Activated B cell treated with CpG ODN at 0.5 μM for 24 hours (primary cell): Measurements from ENCODE around the gene PCNX3. TPM values are rescaled to one million over a fixed set of nuclear protein-coding genes. Genes with fewer than 3 reads are reported as not detected.

Experiments used
- ATAC-seq: fragments of 200-7000 bp; cut with Tn5 transposase; one replicate; pipeline ENCODE4 v1.10.0; 2021; ENCODE audit warnings: low read depth, mild to moderate bottlenecking, moderate library complexity
- CTCF ChIA-PET: fragments of 350-600 bp; sonication (Branson Sonifier 250); formaldehyde crosslinking; loops from one replicate; lab custom pipeline; 2021; ENCODE audit warnings: antibody characterized with exemption; lab: Charles Lee
- POLR2A ChIA-PET: fragments of 350-600 bp; sonication (Branson Sonifier 250); formaldehyde crosslinking; loops from one replicate; lab custom pipeline; 2021; ENCODE audit warnings: antibody characterized with exemption; lab: Charles Lee
- DNase-seq: peaks from one replicate; pipeline ENCODE4 v3.0.0; 2022
- H3K27ac Mint-ChIP-seq: one replicate; pipeline ENCODE4 v1.8.0; 2020; ENCODE audit warnings: mixed read lengths
- H3K27me3 Mint-ChIP-seq: one replicate; pipeline ENCODE4 v1.8.0; 2021; ENCODE audit warnings: mixed read lengths
- H3K36me3 Mint-ChIP-seq: one replicate; pipeline ENCODE4 v1.8.0; 2021; ENCODE audit warnings: low read depth, mixed read lengths
- H3K4me1 Mint-ChIP-seq: one replicate; pipeline ENCODE4 v1.8.0; 2021; ENCODE audit warnings: mixed read lengths
- H3K4me3 Mint-ChIP-seq: one replicate; pipeline ENCODE4 v1.8.0; 2020; ENCODE audit warnings: mild to moderate bottlenecking, mixed read lengths
- H3K9me3 Mint-ChIP-seq: one replicate; pipeline ENCODE4 v1.8.0; 2020; ENCODE audit warnings: mixed read lengths
- intact Hi-C: fragments of 100-400 bp; cut with micrococcal nuclease; formaldehyde crosslinking; loops from one replicate; pipeline ENCODE4 v1.15.1; 2024
- total RNA-seq: library from RNA; stranded (reverse); gene quantifications from 2 replicates; pipeline ENCODE4 v1.2.3, GENCODE V29; 2022
- TF ChIP-seq, protein P1 (sequence below): fragments of 200-600 bp; IDR thresholded peaks from one replicate; pipeline ENCODE4 v1.8.0; 2022; ENCODE audit warnings: antibody characterized with exemption, mild to moderate bottlenecking

Gene PCNX3
- total RNA-seq, 1 donor from 2014 or later, result 51.4 TPM

GRCh38 chr11:65662247-65662798, 46.7 kb downstream of the PCNX3 start:
- Mint-ChIP-seq H3K9me3 (no peaks in the 10 kb centered on the region), H3K27ac (peak overlapping the region; percentile 74), H3K36me3 (peaks cover 39% of the 10 kb centered on the region), H3K4me1 (peaks cover 35% of the 10 kb centered on the region), H3K4me3 (peak overlapping the region; percentile 86), H3K27me3 (no peaks in the 10 kb centered on the region)
- DNase-seq (no peak), ATAC-seq (peak; percentile 13)
- ChIA-PET CTCF (interaction anchor here (1.3 to 1.4 kb wide), 4 partner anchors 24 to 227 kb away, joined by 3 to 7 read pairs (median 4); partner anchors contain the start of genes PCNX3 and SIPA1), POLR2A (interaction anchor here (0.6 to 19.4 kb wide), 23 partner anchors 9 to 739 kb away, joined by 3 to 617 read pairs (median 4); partner anchors contain the start of genes BANF1, CCDC85B, CFL1 and KAT5)
- TF ChIP-seq, protein P1, sequence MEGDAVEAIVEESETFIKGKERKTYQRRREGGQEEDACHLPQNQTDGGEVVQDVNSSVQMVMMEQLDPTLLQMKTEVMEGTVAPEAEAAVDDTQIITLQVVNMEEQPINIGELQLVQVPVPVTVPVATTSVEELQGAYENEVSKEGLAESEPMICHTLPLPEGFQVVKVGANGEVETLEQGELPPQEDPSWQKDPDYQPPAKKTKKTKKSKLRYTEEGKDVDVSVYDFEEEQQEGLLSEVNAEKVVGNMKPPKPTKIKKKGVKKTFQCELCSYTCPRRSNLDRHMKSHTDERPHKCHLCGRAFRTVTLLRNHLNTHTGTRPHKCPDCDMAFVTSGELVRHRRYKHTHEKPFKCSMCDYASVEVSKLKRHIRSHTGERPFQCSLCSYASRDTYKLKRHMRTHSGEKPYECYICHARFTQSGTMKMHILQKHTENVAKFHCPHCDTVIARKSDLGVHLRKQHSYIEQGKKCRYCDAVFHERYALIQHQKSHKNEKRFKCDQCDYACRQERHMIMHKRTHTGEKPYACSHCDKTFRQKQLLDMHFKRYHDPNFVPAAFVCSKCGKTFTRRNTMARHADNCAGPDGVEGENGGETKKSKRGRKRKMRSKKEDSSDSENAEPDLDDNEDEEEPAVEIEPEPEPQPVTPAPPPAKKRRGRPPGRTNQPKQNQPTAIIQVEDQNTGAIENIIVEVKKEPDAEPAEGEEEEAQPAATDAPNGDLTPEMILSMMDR, result no peak
- intact Hi-C loops, result loop anchor here (2.0 to 5.0 kb wide), 3 partner anchors 50 to 340 kb away; partner anchors contain the start of genes BANF1, CFL1, EIF1AD and KAT5

GRCh38 chr11:65662799-65663638, 47.4 kb downstream of the PCNX3 start, which contains the start of gene RELA:
Gene RELA, minus strand, starts transcription at chr11:65662916. Its CDS starts 84 bp downstream, at chr11:65662832.
- Mint-ChIP-seq H3K27me3 (no peaks in the 10 kb centered on the region), H3K4me3 (peak within 1 kb of the TSS; percentile 87), H3K4me1 (peaks cover 35% of the 10 kb centered on the region), H3K36me3 (peaks cover 32% of the 10 kb centered on the region), H3K9me3 (no peaks in the 10 kb centered on the region), H3K27ac (peak within 1 kb of the TSS; percentile 93)
- TF ChIP-seq, protein P1, result no peak
- ChIA-PET POLR2A (interaction anchor here (0.5 to 19.4 kb wide), 33 partner anchors 9 to 1690 kb away, joined by 3 to 617 read pairs (median 4); partner anchors contain the start of genes BANF1, CCDC85B, CFL1 and FIBP), CTCF (interaction anchor here (0.7 to 1.4 kb wide), 6 partner anchors 25 to 227 kb away, joined by 3 to 7 read pairs (median 4); partner anchors contain the start of genes PCNX3 and SIPA1)
- DNase-seq, result peak; percentile 91
- ATAC-seq, result peak; percentile 87
- intact Hi-C loops, result loop anchor here (1.0 to 5.0 kb wide), 8 partner anchors 11 to 339 kb away; partner anchors contain the start of genes BANF1, C11orf68, CFL1 and DRAP1

GRCh38 chr11:65663639-65664200, 48.1 kb downstream of the PCNX3 start:
- H3K27me3 Mint-ChIP-seq, result no peaks in the 10 kb centered on the region
- DNase-seq (no peak), ATAC-seq (peak; percentile 10)
- peaks cover 32% of the 10 kb centered on the region for H3K4me1 Mint-ChIP-seq
- CTCF ChIA-PET, result interaction anchor here (0.7 to 1.4 kb wide), 6 partner anchors 25 to 226 kb away, joined by 3 to 7 read pairs (median 4); partner anchors contain the start of genes PCNX3 and SIPA1
- peak overlapping the region; percentile 93 for H3K27ac Mint-ChIP-seq
- TF ChIP-seq, protein P1, result no peak
- H3K36me3 Mint-ChIP-seq, result peaks cover 25% of the 10 kb centered on the region
- POLR2A ChIA-PET, result interaction anchor here (0.5 to 19.4 kb wide), 22 partner anchors 11 to 1781 kb away, joined by 3 to 617 read pairs (median 4); partner anchors contain the start of genes CCDC85B, CFL1, FIBP and KAT5
- intact Hi-C loops, result loop anchor here (1.0 to 5.0 kb wide), 8 partner anchors 11 to 339 kb away; partner anchors contain the start of genes BANF1, C11orf68, CFL1 and DRAP1
- no peaks in the 10 kb centered on the region for H3K9me3 Mint-ChIP-seq
- H3K4me3 Mint-ChIP-seq, result peak overlapping the region; percentile 87

DNA sequence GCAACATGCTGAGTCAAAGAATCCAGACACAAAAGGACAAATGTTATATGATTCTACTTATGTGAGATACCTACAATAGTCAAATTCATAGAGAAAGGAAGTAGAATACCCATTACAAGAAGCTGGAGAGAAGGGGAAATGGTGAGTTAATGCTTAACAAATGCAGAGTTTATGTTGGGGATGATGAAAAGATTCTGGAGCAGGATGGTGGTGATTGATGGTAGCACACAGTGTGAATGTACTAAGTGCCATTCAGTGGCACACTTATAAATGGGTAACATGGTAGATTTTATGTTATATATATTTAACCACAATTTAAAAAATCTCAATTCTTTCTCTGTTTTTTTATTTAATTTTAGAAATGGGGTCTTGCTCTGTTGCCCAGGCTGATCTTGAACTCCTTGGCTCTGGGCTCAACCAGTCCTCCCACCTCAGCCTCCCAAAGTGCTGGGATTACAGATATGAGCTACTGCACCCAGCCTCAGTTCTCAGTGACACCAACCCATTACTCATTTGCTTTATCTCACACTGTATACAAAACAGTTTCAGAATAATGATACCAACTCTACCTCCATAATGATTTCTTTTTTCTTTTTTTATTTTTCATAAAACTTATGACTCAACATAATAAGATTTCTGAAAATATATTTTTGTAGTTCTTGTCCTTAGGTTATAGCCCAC, 56.7 kb downstream of the PCNX3 start:
- intact Hi-C loops, result no loop called here
- no peak overlapping the region for H3K27ac Mint-ChIP-seq
- ChIA-PET CTCF (no interaction called here), POLR2A (interaction anchor here (0.9 kb wide), 1 partner anchor 9 kb away, joined by 3 read pairs; the partner anchor contains the start of gene RELA)
- TF ChIP-seq, protein P1, result no peak
- no peaks in the 10 kb centered on the region for H3K4me1 Mint-ChIP-seq
- H3K4me3 Mint-ChIP-seq, result no peak overlapping the region
- no peaks in the 10 kb centered on the region for H3K27me3 Mint-ChIP-seq
- H3K9me3 Mint-ChIP-seq, result no peaks in the 10 kb centered on the region
- DNase-seq (no peak), ATAC-seq (no peak)
- no peaks in the 10 kb centered on the region for H3K36me3 Mint-ChIP-seq
